Non-pigmented ciliary epithelial cell (primary cell): ENCODE measurements around the gene MAP3K10.

Experiments
- DNase-seq: peaks from one replicate; pipeline ENCODE4 v3.0.0-alpha.2; 2010; ENCODE audit warnings: low read depth

Gene MAP3K10

DNA sequence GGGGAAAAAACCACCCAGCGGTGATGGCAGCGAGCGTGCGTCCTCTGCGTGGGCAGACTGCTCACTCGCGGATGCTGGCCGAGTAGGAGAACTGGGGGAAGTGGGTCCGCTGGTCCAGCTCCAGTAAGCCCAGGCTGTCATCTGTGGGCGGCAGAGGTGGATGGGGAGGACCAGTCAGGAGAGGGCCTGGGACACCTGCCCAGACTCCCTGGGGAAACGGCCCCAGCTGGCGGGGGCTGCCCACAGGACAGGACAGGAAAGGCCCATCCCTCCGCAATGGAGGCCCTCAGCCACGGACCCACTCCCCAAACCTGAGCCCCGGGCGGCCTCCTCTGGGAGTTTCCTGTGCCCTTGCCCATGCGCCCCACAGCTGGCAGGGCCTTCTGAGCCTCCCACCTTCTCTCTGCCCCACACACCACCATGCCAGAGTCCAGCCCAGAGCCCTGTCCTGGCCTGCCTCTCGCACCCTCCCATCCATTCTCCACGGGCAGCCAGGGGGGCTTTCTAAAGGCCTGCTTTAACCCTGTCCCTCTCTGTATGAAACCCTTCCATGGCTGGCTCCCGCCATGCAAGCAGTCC lies 42.7 kb downstream of the MAP3K10 start:
- no peak for DNase-seq

DNA sequence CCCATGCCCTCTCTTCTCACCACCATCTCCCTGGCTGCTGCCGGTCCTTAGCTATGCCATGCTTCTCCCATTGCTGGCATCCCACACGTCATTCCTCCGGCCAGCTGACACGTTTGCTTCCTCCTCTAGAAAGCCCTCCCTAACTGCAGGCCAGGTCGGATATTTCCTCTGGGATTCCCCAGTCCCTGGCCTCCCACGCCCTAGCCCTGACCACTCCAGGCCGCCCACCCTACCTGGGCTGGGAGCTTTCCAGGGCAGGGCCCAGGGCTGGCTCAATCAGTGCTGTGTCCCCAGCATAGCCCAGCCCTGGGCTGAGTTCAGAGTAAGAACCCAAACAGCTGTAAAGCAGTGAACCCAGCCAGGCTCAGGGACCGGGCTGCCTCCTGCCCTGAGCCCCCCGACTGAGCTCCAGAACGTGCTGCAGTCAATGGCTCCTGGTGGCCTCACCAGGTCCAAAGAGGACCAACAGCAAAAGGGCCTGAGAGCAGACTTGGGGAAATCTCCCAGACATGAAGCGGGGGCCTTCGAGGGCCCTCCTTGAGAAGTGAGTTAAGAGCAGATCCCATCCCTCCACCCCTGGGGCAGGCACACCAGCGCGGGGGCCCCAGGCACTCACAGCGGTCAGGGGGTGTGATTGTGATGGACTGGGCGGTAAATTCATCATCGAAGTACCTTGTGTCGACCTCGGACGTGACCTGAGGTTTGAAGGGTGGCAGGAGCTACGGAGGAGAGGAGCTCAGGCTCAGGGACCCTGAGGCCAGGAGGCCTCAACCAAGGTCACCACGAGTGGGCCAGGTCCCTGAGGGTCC lies 43.4 kb downstream of the MAP3K10 start:
- DNase-seq = no peak

DNA sequence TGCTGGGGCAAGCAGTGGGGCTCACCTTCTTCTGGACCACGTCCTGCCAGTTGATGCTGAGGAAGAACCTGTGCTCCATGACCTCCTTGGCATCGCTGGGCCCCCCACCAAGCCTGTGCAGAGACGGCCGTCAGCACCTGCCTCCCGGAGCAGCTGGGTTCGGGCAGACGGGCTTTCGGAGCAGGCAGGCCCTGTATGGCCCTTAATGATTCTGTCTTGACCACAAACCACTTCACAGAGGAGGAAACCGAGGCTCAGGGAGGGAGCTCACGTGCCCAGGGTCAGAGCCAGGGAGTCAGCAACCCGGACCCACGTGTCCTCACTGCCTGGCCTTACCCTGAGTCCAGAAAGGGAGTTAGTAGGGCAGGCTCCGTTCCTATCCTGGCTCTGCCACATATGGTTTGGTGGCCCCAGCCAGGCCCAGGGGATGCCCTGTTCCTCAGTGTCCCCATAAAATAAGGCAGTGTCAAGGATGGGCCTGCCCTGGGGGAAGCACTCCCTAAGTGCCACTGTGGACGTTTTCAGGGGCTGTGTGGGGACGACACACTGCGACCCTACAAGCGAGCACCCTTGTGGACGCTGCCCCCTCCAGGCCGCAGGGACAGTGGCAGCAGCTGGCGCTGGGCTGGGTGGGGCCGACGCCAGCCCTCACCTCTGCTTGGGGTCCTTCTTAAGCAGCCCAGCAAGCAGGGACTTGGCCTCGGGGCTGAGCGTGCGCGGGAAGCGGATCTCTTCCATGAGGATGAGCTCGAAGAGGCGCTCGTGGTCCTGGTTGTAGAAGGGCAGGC lies 44.2 kb downstream of the MAP3K10 start:
- DNase-seq = no peak

DNA sequence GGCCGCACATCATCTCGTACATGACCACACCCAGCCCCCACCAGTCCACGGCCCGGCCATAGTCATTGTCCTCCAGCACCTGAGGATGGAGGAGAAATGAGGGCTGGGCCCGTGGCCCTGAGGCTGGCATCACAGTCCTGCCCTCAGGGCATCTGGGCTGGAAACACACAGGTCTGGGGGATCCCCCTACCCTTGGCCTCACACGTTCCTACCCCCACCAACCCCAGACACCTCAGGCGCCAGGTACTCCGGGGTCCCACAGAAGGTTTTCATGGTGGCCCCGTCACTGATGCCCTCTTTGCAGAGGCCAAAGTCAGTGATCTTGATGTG lies 44.8 kb downstream of the MAP3K10 start:
- no peak for DNase-seq

DNA sequence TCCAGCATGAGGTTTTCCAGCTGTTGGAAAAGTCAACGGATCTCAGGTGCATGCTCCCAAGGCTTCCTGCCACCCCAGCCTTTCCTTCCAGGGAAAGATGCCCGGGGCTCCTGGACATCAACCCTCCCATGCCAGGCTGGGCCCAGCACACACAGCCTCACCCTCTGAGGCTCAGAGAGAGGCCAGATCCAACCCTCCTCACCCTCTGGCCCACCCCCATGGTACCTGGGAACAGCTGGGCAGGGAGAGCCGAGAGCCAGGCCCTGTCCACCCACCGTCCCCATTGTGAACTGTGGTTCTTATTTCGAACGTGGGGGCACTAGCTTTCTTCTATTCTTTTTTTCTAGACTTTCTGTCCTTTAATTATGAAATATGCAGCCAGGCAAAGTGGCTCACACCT lies 45.1 kb downstream of the MAP3K10 start:
- DNase-seq = no peak

DNA sequence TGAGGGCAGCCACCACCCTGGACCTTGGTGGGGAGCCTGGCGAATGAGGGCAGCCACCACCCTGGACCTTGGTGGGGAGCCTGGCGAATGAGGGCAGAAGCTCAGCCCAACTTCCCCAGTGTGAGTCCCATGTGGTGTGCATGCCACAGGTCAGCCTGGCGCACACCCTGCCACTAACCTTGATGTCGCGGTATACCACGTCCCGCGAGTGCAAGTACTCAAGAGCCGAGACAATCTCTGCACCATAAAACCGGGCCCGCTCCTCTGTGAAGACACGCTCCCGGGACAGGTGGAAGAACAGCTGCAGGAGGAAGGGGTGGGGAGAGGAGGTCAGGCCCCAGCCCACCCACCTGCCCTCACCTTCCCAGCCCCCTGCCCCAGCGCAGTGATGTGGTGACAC lies 46.6 kb downstream of the MAP3K10 start:
- DNase-seq = no peak

DNA sequence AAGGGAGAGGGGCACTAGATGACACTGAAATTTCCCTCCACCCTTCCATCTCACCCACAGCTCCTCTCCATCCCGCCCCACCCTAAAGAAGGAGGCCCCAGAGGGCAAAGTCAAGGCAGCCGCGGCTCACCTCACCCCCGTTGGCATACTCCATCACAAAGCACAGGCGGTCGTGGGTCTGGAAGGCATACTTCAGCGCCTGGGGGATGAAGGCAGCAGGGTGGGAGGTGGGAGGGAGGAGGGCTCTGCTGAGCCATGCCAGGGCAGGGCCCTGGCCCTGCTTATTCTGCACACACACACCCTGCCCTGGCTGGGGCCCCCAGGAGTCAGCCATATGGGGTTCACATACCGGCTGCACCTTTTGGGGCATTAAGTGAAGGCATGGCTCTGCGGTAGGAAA lies 47.5 kb downstream of the MAP3K10 start:
- no peak for DNase-seq

DNA sequence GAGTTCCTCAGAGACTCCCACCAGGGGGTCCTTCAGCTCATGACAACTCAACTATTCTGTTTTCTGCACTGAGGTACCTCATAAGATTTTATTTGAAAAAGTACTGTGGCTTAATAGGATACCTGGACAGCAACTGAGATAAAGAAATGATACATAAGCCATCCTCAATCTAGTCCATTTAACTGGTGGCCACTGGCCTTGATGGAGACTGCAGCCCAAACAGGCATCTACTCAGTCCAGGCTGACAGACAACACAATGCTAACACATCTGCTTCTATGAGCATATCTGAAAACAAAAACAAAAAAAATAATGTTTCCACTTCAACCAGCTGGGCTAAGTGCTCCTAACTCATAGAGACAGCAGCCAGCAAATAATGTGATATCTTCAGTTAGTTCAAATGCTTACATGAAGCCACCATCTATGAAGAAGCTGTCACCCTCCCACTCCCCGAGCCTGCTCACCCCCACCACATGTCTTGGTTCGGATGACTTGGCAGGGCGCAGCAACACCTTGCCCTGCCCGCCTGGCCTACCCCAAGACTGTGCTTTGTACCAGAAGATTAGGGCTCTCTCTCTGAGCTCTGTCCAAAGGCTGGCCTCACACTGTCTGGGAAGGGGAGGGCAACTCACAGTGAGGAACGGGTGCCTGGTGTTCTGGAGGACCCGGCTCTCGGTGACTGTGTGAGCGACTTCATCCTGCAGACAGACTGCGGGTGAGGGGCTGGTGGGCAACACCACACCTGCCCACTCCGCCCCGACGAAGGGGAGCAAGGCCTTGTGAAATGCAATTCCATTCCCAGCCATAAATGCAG lies 48.4 kb downstream of the MAP3K10 start:
- no peak for DNase-seq

DNA sequence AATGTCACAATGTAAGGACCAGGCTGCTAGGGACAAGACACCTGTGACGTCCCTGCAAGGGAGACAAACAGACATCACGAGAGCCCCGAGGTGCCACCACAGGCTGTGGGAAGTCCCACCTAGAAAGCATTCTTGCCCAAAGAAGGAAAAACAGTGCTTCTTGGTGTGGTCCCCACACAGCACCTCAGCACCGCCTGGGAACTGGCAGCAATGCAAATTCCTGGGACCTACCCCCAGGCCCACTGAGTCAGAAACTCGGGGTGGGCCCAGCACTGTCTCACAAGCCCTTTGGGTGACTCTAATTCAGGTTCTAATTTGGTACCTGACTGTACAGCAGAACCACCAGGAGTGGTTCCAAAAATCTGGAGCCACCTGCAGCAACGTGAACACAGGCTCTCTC lies 49.1 kb downstream of the MAP3K10 start:
- no peak for DNase-seq

DNA sequence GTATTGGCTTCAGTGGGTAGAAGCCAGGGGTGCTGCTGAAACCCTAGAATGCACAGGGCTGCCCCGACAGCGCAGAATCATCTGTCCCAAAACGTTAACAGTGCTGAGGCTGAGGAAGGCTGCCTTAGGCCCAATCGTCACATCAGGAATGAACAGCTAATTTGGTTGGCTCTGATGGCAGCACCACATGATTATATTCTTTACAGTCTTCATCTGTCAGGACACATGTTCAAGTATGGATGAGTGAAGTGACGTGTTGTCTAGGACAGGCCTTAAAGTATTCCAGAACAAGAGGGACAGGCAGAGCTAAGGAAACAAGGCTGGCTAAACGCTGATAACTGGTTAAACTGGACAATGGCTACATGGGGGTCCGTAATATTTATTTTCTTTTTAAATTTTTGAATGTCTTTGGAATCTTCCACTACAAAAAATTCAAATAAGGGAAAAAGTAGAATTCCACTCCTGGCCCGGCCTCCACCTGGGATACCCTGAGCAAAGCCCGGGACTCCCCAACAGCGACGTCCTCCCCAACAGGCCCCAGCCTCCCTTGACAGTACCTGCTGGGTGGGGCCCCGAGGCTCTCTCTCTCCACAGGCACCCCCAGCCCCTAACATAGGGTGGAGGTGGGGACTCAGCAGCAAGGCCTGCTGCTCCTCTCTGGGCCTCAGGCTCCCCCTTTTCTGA lies 50.0 kb downstream of the MAP3K10 start:
- DNase-seq = no peak

DNA sequence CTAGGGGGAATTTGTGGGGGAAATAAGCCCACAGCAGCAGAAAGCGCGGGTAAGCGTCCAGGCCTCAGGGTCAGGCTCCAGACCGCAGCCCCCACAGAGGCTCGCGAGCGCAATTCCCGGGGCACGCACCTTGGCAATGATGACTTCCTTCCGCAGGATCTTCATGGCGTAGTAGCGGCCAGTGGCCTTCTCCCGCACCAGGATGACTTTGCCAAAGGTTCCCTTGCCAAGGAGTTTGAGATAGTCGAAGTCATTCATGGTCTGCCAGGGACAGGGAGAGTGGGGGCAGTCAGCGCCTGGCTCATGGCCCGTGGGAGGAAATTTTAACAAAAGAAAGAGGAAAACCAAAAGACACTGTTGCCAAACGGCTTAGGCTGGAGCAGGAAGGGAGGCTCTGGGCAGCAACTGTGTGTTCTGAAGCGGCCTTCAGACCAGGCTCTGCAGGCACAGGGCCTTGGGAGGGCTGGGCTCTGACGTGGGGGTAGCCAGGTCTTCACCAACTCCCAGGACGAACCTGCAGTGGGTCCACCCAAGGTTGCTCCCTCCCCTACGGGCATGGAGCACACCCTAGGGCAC lies 50.7 kb downstream of the MAP3K10 start:
- DNase-seq = no peak

DNA sequence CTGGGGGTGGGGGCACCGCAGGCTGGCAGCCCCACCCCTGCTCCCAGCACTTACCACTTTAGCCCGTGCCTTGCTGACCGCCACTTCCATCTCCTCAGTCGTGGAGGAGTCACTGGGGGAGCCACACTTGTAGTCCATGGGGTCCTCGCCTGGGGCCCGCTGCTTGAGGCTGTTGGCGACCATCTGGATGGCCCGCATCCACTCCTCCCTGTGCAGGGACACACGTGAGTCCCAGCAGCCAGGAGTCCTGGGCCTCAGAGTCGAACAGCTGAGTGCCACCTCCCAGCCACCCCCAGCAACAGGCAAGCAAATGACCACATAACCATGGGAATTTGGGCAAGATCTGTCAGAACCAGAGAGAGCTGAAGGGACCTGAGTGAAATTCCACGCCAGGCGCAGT lies 51.3 kb downstream of the MAP3K10 start:
- no peak for DNase-seq

DNA sequence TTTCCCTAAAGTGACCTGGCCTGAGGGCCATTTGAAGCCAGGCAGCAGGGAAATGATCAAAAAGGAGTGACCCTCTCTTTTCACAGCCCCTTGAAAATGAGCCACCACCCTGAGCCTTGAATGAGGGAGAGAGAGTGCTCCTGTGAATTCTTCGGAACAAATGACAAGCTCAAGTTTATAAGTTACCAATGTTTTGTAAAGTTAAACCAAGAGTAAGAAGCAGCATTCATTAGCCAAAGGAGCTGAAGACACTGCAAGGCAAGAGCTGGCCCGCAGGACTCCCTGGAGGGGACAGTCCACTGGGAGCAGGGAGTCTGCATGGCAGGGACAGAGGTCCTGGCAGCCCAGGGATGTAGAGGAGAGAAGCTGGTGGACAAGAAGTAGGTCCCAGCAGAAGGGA lies 52.0 kb downstream of the MAP3K10 start:
- no peak for DNase-seq

DNA sequence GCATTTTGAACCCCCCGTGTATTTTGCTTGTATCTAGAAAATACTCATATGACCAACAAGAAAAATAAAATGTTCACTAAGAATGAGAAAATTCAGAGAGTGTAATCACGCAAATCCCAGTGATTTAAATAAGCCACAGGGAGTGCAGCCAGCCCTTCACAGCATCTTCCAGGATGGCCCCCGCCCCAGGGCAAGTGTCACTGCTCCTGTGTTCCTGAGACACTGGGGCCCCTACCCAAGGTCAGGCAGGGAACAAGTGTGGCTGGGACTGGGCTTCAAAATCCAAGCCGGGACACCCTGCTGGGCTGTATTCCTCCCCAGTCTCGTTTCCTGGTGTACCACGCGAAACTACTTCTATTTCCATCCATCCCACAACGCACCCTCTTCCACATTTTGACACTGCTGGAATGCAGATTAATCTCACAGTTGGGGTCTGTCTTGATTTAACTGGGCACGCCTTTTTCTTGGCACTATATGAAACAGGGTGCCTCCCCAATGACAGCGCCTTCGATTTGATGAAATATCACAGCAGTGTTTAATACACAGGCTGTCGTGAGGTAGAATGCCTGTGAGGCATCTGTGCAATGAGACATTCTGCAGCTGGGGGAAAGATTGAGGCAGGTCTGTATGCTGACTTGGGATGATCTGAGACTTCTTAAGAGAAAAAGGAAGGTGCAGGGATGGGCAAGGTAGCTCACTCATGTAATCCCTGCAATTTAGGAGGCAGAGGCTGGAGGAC lies 53.5 kb downstream of the MAP3K10 start:
- no peak for DNase-seq

DNA sequence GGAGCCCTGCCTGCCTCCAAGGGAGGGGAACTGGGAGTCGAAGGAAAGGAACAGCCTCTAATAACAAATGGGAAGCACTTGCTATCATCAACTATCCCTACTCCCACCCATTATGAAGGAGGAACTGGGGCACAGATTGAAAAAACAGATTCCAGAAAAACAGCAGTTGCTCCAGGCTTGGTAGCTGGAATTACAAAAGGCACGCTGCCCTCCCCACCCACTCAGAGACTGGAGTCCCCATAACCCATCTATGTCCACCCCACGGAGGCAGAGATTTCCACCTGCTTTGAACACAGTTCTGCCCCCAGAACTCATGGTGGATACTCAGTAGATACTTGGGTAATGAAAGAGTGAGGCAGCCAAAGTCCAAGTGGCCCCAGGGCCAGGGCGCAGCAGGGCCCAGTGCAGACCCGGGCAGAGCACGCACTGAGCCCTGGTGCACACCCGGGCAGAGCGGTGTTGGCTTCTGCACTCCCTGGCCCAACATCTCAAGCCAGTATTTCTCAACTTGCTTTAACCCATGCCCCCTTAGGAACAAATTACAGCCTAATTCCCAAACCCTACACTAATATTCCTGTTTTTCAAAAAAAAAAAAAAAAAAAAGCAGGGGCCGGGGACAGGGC lies 54.4 kb downstream of the MAP3K10 start:
- DNase-seq = no peak

DNA sequence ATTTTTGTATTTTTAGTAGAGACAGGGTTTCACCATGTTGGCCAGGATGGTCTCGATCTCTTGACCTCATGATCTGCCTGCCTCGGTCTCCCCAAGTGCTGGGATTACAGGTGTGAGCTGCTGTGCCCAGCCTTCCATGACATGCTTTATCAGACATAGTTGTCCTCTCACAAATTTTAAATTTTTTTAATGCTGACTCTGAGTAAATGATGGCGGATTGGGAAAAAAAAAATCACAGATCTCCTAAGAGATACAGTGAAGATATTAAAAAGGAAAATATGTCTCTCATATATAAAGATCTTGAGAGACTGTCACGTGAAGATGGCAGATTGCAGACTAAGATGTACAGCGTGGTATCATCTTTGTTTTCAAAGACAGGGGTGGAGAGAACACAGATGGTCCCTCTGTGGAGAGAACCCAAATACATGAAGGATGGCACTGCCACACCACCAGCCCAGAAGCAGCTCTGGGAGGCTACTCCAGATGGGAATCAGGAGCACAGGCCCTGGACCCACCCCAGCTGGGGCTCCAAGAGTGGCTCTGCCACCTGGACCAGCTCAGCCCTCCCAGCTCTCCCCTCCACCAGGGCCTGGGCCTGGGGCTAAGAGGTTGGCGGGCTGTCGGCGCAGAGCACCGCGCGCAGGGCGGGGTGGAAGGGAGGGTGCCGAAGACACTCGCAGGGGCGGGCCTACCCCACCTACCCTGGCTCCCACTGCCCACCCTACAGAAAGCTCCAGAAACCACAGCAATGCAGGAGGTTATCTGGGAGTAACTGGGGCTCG lies 55.3 kb downstream of the MAP3K10 start:
- no peak for DNase-seq

DNA sequence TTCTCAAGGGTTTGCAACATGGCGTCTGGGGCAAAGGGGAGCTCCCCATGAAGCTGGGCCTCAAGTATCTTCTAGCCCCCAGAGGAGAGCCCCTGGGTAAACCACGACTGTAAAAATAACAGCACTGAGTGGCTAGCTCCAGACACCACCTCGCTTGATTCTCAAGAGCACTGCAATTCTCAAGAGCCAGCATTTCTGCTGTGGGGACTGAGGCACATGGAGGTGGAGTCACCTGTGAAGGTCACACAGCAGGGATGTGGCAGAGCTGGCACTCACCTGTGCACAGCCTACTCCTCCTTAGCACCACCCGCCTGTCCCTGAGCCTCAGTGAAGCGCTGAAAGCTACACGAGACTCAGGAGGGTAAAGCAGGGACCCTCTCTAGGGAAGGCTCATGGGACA lies 56.0 kb downstream of the MAP3K10 start:
- DNase-seq = no peak

DNA sequence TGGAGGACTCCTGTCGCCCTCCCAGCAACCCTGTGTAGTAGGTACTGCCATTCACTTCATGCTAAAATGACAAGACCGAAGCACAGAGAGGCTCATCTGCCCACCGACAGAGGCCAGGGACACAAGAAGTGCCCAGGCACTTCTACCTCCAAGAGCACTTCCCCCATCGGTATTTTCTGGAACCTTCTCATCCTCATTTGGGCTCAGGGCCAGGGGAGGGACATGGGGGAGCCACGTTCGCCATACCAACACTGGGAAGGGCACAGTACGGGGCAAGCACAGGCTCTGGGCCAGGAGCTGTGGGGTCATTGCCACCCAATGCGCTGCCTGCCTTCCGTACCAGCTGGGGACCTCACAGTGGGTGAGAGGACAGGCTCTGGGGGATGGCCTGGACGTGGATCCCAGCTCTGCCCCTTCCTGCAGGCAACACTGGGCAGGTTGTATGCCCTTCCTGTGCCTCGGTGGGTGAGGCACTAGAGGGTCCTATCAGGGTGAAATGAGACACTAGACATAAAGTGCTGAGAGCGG lies 56.6 kb downstream of the MAP3K10 start:
- no peak for DNase-seq

DNA sequence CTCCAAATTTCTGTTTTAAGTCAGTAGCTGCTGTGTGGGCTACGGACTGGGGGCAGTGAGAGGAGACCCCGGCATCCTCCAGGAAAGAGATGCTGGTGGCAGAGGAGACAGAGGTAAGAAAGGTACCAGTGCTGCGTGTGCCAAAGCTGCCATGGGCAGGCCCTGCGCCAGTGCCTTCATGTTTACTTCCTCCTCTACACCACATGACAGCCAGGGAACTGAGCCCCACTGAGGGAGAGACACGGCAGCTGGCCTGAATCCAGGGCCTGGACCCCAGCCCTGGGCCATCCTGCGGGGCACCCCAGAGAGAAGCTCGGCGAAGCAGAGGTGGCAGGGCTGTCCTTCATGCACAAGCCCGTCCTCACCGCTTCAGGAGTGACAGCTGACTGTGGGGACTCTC lies 58.0 kb downstream of the MAP3K10 start:
- DNase-seq = no peak
